OCI-LY7 (cell line): ENCODE results near the gene TGM4. TPM values are rescaled to one million over a fixed set of nuclear protein-coding genes. Genes with fewer than 3 reads are reported as not detected.
A peak's percentile ranks its signal among the peaks of the same experiment; 100 is the strongest.

Experiments
- BruUV-seq: library from RNA; stranded (reverse); fragments of 400-500 nt; replicated peaks from 2 replicates; lab custom pipeline; 2021; lab: Mats Ljungman, UMichigan
- CTCF ChIA-PET: fragments of 300-600 bp; sonication (Branson Sonifier 250); formaldehyde crosslinking; loops from one replicate; lab custom pipeline; 2022; ENCODE audit warnings: antibody characterized with exemption; ENCODE audit not compliant: unreplicated experiment; lab: Charles Lee
- POLR2A ChIA-PET: fragments of 300-600 bp; sonication (Branson Sonifier 250); formaldehyde crosslinking; loops from one replicate; lab custom pipeline; 2022; ENCODE audit warnings: antibody characterized with exemption; lab: Charles Lee
- DNase-seq: peaks from one replicate; pipeline ENCODE4 v3.0.0-alpha.2; 2015; ENCODE audit warnings: low spot score
- H2AFZ ChIP-seq: fragments of 200-600 bp; sonication (generic), shearing (Covaris generic); 2 replicates; pipeline ENCODE4 v1.6.1; 2014; ENCODE audit warnings: mild to moderate bottlenecking, antibody characterized with exemption, low read length, moderate library complexity
- H3K27ac ChIP-seq: fragments of 200-600 bp; sonication (generic); 2 replicates; pipeline ENCODE4 v1.5.1; 2014; ENCODE audit warnings: mixed run types, low read depth, mild to moderate bottlenecking, moderate library complexity, low read length, inconsistent platforms; ENCODE audit not compliant: poor library complexity, severe bottlenecking
- H3K36me3 ChIP-seq: fragments of 200-600 bp; sonication (generic); 2 replicates; pipeline ENCODE4 v1.6.1; 2014; ENCODE audit warnings: mild to moderate bottlenecking, antibody characterized with exemption, low read length, moderate library complexity, mixed read lengths; ENCODE audit not compliant: insufficient read depth
- H3K4me1 ChIP-seq: fragments of 200-600 bp; sonication (generic); 2 replicates; pipeline ENCODE4 v1.5.1; 2014; ENCODE audit warnings: mild to moderate bottlenecking, low read length; ENCODE audit not compliant: insufficient read depth, poor library complexity, severe bottlenecking
- H3K4me2 ChIP-seq: fragments of 200-600 bp; sonication (generic); 2 replicates; pipeline ENCODE4 v1.6.1; 2014; ENCODE audit warnings: mild to moderate bottlenecking, low read length
- H3K4me3 ChIP-seq: fragments of 200-600 bp; sonication (generic); 2 replicates; pipeline ENCODE4 v1.5.1; 2014; ENCODE audit warnings: mild to moderate bottlenecking, low read depth, low read length; ENCODE audit not compliant: poor library complexity, severe bottlenecking
- H3K79me2 ChIP-seq: fragments of 200-600 bp; sonication (generic); 2 replicates; pipeline ENCODE4 v1.6.1; 2016; ENCODE audit warnings: low read depth, mild to moderate bottlenecking, low read length, moderate library complexity, mixed read lengths; ENCODE audit not compliant: insufficient read depth
- H3K9me2 ChIP-seq: fragments of 200-600 bp; sonication (generic); 2 replicates; pipeline ENCODE4 v1.6.1; 2016; ENCODE audit warnings: mild to moderate bottlenecking, low read length, mixed read lengths; ENCODE audit not compliant: insufficient read depth
- H3K9me3 ChIP-seq: fragments of 200-600 bp; sonication (generic); 2 replicates; pipeline ENCODE4 v1.6.1; 2014; ENCODE audit warnings: mild to moderate bottlenecking, mixed run types, low read length, mixed read lengths
- H4K20me1 ChIP-seq: fragments of 200-600 bp; sonication (generic); 2 replicates; pipeline ENCODE4 v1.6.1; 2014; ENCODE audit warnings: mild to moderate bottlenecking, antibody characterized with exemption, low read length, moderate library complexity, mixed read lengths; ENCODE audit not compliant: insufficient read depth
- CTCF ChIP-seq: fragments of 200-600 bp; sonication (generic); conservative IDR thresholded peaks from 2 replicates; pipeline ENCODE4 v1.5.1; 2014; ENCODE audit warnings: mild to moderate bottlenecking, antibody characterized with exemption, low read length, moderate library complexity, mixed read lengths
- EZH2phosphoT487 ChIP-seq: fragments of 200-600 bp; sonication (generic); IDR thresholded peaks from 2 replicates; pipeline ENCODE4 v1.6.1; 2018; ENCODE audit warnings: low read depth, borderline replicate concordance, mild to moderate bottlenecking, mixed run types, antibody characterized with exemption, low read length, moderate library complexity, mixed read lengths
- intact Hi-C: fragments of 100-400 bp; cut with micrococcal nuclease; formaldehyde crosslinking; loops from one replicate; pipeline ENCODE4 v1.10.0; 2022; ENCODE audit not compliant: unreplicated experiment
- total RNA-seq, 2 experiments: library from RNA; depleted of rRNA in 1 of 2; stranded (reverse); fragments of >200 nt in 1 of 2; shearing (Covaris generic) in 1 of 2; gene quantifications; 2 replicates each; pipeline ENCODE4 v1.2.3, GENCODE V29; 2014 to 2022

Gene TGM4
- total RNA-seq, 2 experiments from 2014 or later: not detected

- no TSS peak for BruUV-seq
- no peaks in the 10 kb centered on the region for H3K9me2 ChIP-seq
- no peaks in the 10 kb centered on the region for H3K9me3 ChIP-seq
- no peak overlapping the region for H3K4me3 ChIP-seq
- H3K36me3 ChIP-seq: no peaks in the 10 kb centered on the region
- no peak overlapping the region for H3K27ac ChIP-seq
- H3K79me2 ChIP-seq: no peaks in the 10 kb centered on the region
- CTCF ChIA-PET: no interaction called here
- no peaks in the 10 kb centered on the region for H3K4me1 ChIP-seq
- POLR2A ChIA-PET: interaction anchor here (0.5 kb wide), 1 partner anchor 981 kb away, joined by 4 read pairs; no protein-coding TSS in a partner anchor
- no peaks in the 10 kb centered on the region for H4K20me1 ChIP-seq
- DNase-seq: no peak
- H3K4me2 ChIP-seq: no peak overlapping the region
- TF ChIP-seq CTCF (no peak), EZH2phosphoT487 (no peak)
- intact Hi-C loops: no loop called here
- no peak overlapping the region for H2AFZ ChIP-seq
These were observed 5.9 kb downstream of the TGM4 start for GRCh38 chr3:44880284-44880683.

GRCh38 chr3:44883213-44883955 lies 9.0 kb downstream of the TGM4 start:
- Histone ChIP-seq H3K4me2 (no peak overlapping the region), H2AFZ (no peak overlapping the region), H3K9me3 (no peaks in the 10 kb centered on the region), H4K20me1 (no peaks in the 10 kb centered on the region), H3K4me3 (no peak overlapping the region), H3K79me2 (no peaks in the 10 kb centered on the region), H3K27ac (no peak overlapping the region), H3K4me1 (no peaks in the 10 kb centered on the region), H3K9me2 (no peaks in the 10 kb centered on the region), H3K36me3 (no peaks in the 10 kb centered on the region)
- intact Hi-C loops: no loop called here
- BruUV-seq: no TSS peak
- DNase-seq: no peak
- TF ChIP-seq CTCF: peak; percentile 34; the same call in 1 of the 2 replicates
- TF ChIP-seq EZH2phosphoT487: no peak
- CTCF ChIA-PET: no interaction called here
- POLR2A ChIA-PET: no interaction called here

- Histone ChIP-seq H3K27ac (no peak overlapping the region), H2AFZ (no peak overlapping the region), H3K9me2 (no peaks in the 10 kb centered on the region), H3K36me3 (no peaks in the 10 kb centered on the region), H4K20me1 (no peaks in the 10 kb centered on the region), H3K4me1 (no peaks in the 10 kb centered on the region), H3K9me3 (no peaks in the 10 kb centered on the region), H3K4me2 (no peak overlapping the region), H3K79me2 (no peaks in the 10 kb centered on the region), H3K4me3 (no peak overlapping the region)
- TF ChIP-seq EZH2phosphoT487: no peak
- TF ChIP-seq CTCF: no peak
- intact Hi-C loops: no loop called here
- DNase-seq: no peak
- ChIA-PET POLR2A (no interaction called here), CTCF (no interaction called here)
- BruUV-seq: no TSS peak
These were observed 9.6 kb downstream of the TGM4 start for GRCh38 chr3:44883999-44884431.
